Progenitor cell of endocrine pancreas (in vitro differentiated cells): Measurements from ENCODE around the gene ACOXL. TPM values are rescaled to one million over a fixed set of nuclear protein-coding genes. Genes with fewer than 3 reads are reported as not detected.

Experiments used
- DNase-seq: peaks from one replicate; pipeline ENCODE4 v3.0.0; 2021; ENCODE audit warnings: low spot score; ENCODE audit not compliant: unreplicated experiment
- H3K27ac Mint-ChIP-seq: 2 replicates; pipeline ENCODE4 v1.8.0; 2021; ENCODE audit warnings: mild to moderate bottlenecking, moderate library complexity, mixed read lengths
- H3K27me3 Mint-ChIP-seq: 2 replicates; pipeline ENCODE4 v1.8.0; 2021; ENCODE audit warnings: mixed read lengths
- H3K36me3 Mint-ChIP-seq: 2 replicates; pipeline ENCODE4 v1.8.0; 2022; ENCODE audit warnings: mixed read lengths; ENCODE audit not compliant: insufficient read depth
- H3K4me1 Mint-ChIP-seq: 2 replicates; pipeline ENCODE4 v1.8.0; 2021; ENCODE audit warnings: low read depth, mixed read lengths
- H3K4me3 Mint-ChIP-seq: 2 replicates; pipeline ENCODE4 v1.8.0; 2021; ENCODE audit warnings: low read depth, mild to moderate bottlenecking, moderate library complexity, mixed read lengths
- H3K9me3 Mint-ChIP-seq: 2 replicates; pipeline ENCODE4 v1.8.0; 2021; ENCODE audit warnings: low read depth, mixed read lengths
- total RNA-seq: library from RNA; stranded (reverse); gene quantifications from 2 replicates; pipeline ENCODE4 v1.2.1, GENCODE V29; 2021
- TF ChIP-seq, protein P1 (sequence below): fragments of 200-600 bp; sonication (generic); IDR thresholded peaks from one replicate; pipeline ENCODE4 v1.5.0; 2021; ENCODE audit warnings: antibody characterized with exemption, mild to moderate bottlenecking; ENCODE audit not compliant: unreplicated experiment

Gene ACOXL
- total RNA-seq, 1 donor from 2014 or later = 0.19 TPM

- DNase-seq = no peak
- Mint-ChIP-seq H3K27ac (no peak overlapping the region), H3K9me3 (peaks cover 1% of the 10 kb centered on the region), H3K36me3 (no peaks in the 10 kb centered on the region), H3K4me3 (no peak overlapping the region), H3K27me3 (peaks cover 28% of the 10 kb centered on the region), H3K4me1 (peaks cover 2% of the 10 kb centered on the region)
- TF ChIP-seq, protein P1, sequence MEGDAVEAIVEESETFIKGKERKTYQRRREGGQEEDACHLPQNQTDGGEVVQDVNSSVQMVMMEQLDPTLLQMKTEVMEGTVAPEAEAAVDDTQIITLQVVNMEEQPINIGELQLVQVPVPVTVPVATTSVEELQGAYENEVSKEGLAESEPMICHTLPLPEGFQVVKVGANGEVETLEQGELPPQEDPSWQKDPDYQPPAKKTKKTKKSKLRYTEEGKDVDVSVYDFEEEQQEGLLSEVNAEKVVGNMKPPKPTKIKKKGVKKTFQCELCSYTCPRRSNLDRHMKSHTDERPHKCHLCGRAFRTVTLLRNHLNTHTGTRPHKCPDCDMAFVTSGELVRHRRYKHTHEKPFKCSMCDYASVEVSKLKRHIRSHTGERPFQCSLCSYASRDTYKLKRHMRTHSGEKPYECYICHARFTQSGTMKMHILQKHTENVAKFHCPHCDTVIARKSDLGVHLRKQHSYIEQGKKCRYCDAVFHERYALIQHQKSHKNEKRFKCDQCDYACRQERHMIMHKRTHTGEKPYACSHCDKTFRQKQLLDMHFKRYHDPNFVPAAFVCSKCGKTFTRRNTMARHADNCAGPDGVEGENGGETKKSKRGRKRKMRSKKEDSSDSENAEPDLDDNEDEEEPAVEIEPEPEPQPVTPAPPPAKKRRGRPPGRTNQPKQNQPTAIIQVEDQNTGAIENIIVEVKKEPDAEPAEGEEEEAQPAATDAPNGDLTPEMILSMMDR = no peak
These were observed 58.5 kb downstream of the ACOXL start for GRCh38 chr2:110790907-110791306.

DNA sequence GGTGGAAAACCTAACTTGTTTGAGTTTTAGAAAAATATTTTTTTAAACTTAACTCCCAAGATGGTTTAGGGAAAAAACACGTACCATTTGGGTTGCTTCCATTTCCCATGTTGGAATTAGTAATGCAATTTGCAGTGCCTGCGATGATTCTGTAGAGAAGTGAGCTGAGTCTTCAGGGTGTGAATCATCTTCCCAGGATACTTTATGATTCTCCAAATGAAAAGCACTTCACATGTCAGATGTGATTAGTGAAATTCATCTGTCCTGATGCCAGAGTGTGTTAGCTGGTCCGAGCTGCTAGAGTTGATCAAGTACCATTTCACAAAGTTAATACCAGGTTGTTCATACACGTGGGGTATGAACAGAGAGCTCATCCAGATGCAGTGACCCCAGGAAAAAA is 59.1 kb downstream of the ACOXL start:
- Mint-ChIP-seq H3K27ac (no peak overlapping the region), H3K4me1 (peaks cover 2% of the 10 kb centered on the region), H3K27me3 (peaks cover 28% of the 10 kb centered on the region), H3K9me3 (no peaks in the 10 kb centered on the region), H3K4me3 (no peak overlapping the region), H3K36me3 (no peaks in the 10 kb centered on the region)
- DNase-seq = no peak
- TF ChIP-seq, protein P1 = no peak

GRCh38 chr2:110793034-110793433 is 60.7 kb downstream of the ACOXL start:
- TF ChIP-seq, protein P1 = no peak
- Mint-ChIP-seq H3K27me3 (peaks cover 26% of the 10 kb centered on the region), H3K9me3 (no peaks in the 10 kb centered on the region), H3K4me1 (peaks cover 2% of the 10 kb centered on the region), H3K27ac (no peak overlapping the region), H3K36me3 (no peaks in the 10 kb centered on the region), H3K4me3 (no peak overlapping the region)
- no peak for DNase-seq

- Mint-ChIP-seq H3K4me1 (no peaks in the 10 kb centered on the region), H3K4me3 (no peak overlapping the region), H3K27me3 (peaks cover 26% of the 10 kb centered on the region), H3K36me3 (no peaks in the 10 kb centered on the region), H3K9me3 (no peaks in the 10 kb centered on the region), H3K27ac (no peak overlapping the region)
- TF ChIP-seq, protein P1 = no peak
- no peak for DNase-seq
These were observed 62.0 kb downstream of the ACOXL start for GRCh38 chr2:110794390-110794789.

- H3K27ac Mint-ChIP-seq = no peak overlapping the region
- no peaks in the 10 kb centered on the region for H3K4me1 Mint-ChIP-seq
- no peaks in the 10 kb centered on the region for H3K9me3 Mint-ChIP-seq
- H3K36me3 Mint-ChIP-seq = no peaks in the 10 kb centered on the region
- no peak for DNase-seq
- H3K4me3 Mint-ChIP-seq = no peak overlapping the region
- TF ChIP-seq, protein P1 = no peak
- peaks cover 26% of the 10 kb centered on the region for H3K27me3 Mint-ChIP-seq
These were observed 62.6 kb downstream of the ACOXL start for GRCh38 chr2:110794951-110795350.
